DMS 273 (cell line): ENCODE measurements around the gene SERPINB1.
"Not testable (repeated sequence)": the region's sequence is repeated elsewhere in the genome, so short reads cannot be mapped to it uniquely, and the experiment has no call there.

Source experiments
- DNase-seq: peaks from one replicate; lab custom pipeline; 2025; ENCODE audit not compliant: unreplicated experiment; lab: John Stamatoyannopoulos, UW

The SERPINB1 gene

DNA sequence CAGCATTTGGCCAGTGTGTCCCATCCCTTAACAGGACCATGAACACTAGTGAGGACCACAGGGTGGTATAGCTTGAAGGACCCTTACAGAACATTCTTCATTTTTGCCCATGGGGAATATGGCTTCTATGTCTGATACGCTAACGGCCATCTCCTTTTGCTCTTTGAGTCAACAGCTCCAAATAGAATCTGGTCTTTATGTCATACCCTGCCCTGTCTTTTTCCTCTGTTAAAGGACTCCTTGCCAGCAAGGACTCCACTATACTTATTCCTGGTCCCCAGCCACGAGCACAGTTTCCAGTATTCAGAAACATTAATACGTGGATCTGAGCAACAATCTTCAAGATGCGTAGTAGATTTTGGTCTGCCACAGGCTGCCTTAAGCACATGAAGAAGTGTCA lies 22.5 kb downstream of the SERPINB1 start:
- DNase-seq = no peak

DNA sequence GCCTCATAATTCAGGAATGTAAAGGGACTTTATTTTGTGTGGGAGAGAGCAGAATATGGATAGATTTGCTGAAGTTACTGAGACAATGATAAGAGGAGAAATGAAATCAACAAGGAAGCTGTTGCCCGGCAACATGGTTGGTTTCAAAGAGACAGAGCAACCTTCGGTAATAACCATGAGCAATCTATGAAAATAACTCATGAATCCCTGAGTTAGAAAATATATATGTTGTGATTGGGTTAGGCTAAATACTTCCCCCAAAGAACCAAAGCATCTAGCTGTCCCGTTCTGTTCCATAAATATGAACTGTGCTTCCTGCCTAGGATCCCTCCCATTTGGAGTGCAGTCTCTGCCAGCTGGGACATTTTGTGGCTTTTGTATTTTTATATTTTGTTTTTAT lies 23.1 kb downstream of the SERPINB1 start:
- no peak for DNase-seq

- DNase-seq = no peak
These were observed 23.7 kb downstream of the SERPINB1 start for GRCh38 chr6:2817903-2818443.

DNA sequence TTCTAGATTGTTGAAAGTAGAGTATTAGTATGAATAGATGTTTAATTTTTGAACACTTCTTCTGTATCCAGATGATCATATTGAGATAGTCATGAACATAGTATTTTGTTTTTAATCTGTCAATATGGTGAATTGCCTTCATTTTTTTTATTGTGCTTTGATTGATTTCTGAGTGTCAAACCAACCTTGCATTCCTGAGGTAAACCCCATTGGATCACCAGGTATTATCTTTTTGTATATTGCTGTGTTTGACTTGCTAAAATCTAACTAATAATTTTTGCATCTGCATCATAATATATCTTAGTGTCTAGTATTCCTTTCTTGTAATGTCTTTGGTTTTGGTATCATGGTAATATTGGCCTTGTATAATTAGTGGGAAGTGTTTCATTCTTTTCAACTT lies 25.5 kb downstream of the SERPINB1 start:
- DNase-seq = no peak

DNA sequence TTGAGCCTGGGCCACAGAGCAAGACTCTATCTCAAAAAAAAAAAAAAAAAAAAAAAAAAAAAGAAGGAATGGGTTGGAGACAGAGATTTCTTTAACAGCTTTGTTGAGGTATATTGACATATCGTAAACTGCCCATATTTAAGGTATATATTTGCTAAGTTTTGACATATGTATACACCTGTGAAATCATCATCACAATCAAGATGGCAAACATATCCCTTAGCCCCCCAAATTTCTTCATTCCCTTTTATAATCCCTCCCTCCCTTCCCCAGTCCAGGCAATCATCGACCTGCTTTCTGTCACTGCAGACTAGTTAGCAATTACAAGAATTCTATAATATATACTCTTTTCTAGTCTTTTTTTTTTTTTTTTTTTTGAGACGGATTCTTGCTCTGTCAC lies 29.0 kb downstream of the SERPINB1 start:
- DNase-seq = no peak

DNA sequence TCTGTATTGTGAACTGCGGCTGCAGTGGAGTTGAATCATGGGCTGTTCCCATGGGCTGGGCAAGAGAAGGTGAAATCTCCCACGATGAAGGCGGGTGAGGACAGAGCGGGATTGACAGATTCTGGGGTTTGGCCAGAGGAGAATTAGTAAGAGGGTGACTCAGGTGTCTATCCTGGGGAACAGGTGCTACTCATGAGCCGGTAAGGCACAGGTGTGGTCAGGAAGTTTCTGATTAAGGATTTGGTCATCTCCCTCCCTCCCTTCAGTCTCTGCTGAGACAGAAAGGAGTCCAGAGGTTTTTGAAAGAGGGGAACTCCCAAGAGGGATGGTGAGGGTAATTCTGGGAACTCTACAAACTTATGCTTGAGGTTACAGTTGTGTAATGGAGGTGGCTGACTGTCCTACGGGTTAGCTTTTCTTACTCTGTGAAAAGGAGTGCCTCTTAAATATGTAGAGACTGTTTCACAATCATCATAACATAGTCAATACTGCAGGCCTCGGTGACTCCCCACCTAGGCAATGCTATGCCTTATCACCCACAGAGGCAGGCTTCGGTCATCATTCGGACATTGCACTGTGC lies 31.5 kb downstream of the SERPINB1 start:
- DNase-seq = no peak

- no peak for DNase-seq
These were observed 32.6 kb downstream of the SERPINB1 start for GRCh38 chr6:2809015-2809414.

GRCh38 chr6:2807342-2808090 lies 34.1 kb downstream of the SERPINB1 start:
- no peak for DNase-seq

- DNase-seq = no peak
These were observed 35.0 kb downstream of the SERPINB1 start for GRCh38 chr6:2806644-2807043.

GRCh38 chr6:2805031-2805430 lies 36.6 kb downstream of the SERPINB1 start:
- no peak for DNase-seq

DNA sequence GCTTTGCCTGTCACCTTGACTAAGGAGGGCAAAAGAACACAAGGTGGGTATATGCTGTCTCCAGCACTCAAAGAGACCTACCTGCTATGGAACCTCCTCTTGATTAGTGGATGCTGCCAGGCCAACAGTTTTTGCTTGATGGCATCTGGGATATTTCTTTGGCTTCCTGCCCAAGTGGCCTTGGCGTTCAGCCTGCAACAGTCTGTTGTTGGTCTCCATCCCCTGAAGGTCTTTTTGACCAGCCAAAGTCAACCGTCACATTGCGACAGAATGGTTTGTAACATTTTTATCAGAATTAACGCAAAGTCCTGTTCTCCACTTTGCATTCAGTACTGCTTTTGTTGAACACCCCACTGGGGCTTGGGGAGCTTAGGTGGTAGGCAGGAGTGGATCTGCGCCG lies 37.1 kb downstream of the SERPINB1 start:
- DNase-seq = peak; percentile 26

DNA sequence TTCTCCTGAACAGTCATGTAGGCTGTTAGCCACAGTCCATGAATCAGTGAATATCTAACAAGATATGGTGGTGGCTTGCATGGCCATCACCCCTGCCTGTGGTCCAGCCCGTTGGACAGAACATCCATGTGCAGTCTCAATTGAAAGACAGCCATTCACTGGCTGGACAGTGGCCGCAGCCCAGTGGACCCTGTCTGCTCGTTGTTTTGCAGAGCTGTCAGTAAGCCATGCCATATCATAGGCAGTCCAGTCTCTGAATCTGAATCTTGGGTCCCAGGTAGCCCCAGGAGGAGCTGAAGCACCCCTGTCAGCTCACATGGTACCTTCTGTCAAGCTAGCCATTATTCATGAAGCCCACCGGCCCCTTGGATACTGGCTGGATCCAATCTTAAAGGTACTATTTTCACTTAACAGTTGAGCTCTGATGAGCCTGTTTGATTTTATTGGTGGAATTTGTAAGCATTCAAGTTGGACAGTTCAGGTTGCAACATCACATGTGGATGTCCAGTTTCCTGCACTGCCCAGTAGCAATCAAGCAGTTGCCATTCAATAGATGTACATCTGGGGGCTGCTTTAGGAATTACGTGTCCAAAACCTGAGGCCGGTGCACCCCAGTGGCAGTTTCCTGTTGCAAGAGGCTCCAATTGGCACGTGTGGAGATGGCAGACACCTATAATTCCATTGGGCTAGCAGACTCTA lies 37.8 kb downstream of the SERPINB1 start:
- no peak for DNase-seq

GRCh38 chr6:2802521-2803060 lies 39.1 kb downstream of the SERPINB1 start:
- no peak for DNase-seq

DNA sequence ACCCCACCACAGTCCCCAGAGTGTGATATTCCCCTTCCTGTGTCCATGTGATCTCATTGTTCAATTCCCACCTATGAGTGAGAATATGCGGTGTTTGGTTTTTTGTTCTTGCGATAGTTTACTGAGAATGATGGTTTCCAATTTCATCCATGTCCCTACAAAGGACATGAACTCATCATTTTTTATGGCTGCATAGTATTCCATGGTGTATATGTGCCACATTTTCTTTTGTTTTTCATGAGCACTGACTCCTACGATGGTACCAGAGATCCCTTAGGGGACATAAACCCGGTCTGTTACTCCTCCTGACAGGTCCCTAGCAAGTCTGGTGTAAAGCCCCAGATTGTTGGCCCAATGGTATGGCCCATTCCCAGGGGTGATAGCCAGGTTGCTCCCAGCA lies 40.0 kb downstream of the SERPINB1 start:
- DNase-seq = not testable (repeated sequence)

DNA sequence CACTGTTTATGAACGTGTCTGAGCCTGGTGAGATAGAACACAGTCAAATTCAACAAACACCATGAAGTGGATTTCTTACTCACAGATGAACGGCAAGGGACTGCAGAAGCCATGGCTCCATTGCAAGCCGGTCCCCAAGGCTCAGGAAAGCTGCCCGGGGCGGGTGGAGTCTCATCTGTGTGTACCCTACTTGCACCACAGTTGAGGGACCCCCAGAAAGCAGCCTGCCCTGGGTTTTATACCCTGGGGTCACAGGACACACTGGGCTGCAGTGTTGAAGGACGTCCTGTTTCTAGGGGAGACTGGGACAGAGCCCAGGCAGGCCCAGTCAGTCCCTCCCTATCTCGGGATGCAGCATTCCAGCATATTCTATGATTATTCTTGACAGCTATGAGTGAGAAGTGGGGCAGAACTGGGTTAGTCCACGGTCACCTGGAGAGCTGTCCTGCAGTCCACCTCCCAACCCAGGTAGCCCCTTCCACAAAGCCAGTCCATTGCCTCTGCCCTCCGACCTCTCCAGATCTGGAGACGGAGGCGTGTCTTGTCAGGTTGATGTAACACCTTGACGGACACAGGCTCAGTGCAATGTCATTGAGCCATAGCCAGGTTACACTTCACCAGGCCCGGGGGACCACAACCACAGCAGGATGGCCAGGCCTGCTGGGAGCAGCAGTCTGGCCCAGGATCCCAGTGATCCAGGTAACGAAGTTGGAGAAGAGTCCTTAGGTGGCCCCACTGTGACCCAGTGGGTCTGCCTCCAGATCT lies 40.9 kb downstream of the SERPINB1 start:
- DNase-seq = no peak

DNA sequence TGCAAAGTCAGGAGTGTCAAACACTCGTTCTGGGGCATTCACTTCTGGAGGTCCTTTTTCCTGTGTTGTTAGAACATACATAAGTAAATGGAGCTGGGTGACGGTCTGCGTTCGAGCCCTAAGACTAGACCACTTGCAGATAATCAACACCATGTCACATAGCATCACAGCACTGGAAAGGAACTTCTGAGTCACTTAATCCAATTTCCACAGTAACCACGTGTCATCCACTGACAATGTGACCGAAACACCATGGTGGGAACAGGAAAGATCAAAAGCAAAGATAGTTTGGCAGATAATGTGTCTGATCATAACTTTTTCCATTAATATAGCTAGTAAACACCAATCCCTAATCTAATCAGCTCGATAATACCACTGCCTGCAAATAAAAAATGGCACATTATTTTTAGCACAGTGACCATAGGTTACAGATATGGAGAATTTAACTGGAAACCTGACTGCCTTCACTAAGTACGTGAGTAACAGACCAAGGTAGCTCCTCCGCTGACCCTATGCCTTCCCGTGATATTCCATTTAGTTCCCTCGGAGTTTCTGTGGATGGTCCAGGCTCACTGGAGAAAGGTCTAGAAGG lies 41.6 kb downstream of the SERPINB1 start:
- no peak for DNase-seq

DNA sequence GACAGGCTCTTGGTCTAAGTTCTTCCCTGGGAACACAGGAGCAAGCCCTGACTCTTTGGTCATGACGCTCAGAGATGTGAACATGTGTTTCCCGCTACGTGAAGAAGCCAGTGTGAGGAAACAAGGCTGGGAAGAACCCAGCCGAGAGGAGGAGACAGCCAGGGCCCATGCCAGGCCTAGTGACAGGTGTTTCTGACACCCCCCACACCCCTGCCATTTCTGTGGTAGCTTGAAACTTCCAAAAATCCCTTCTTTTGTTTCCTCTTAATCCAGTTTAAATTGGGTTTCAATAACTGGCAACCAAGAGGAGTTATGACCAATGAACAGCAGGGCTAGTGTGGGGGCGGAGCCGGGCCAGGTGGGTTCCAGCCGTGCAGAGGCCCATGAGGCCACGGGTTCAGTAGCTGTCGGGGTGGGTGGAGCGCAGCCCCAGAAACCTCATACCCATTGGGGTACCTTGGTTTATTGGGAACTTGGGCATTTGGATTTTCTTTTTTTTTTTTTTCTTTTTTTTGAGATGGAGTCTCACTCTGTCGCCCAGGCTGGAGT lies 43.0 kb downstream of the SERPINB1 start:
- no peak for DNase-seq

- DNase-seq = no peak
These were observed 44.1 kb downstream of the SERPINB1 start for GRCh38 chr6:2797564-2798031.

DNA sequence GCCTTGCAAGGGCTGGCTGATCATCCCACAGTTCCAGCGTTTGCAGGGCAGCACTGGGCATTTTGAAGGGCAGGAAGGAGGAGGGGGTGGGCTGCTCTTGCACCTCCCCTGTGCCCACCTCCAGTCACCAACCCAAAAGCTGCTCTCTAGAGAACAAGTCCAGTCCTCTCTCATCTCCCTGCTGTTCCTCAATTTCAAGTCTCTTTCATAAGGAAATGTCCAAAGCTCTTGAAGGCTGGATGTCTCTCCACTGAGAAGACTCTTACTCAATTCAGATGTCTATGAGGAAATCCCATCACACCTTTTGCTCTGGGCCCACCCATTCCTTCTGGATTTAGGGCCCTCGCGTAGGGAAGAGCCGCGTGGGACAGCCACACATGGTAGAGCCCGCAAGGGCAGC lies 44.8 kb downstream of the SERPINB1 start:
- no peak for DNase-seq

- DNase-seq = no peak
These were observed 45.7 kb downstream of the SERPINB1 start for GRCh38 chr6:2795956-2796355.
